ENCODE measurements around the gene KCNS3.

DNA sequence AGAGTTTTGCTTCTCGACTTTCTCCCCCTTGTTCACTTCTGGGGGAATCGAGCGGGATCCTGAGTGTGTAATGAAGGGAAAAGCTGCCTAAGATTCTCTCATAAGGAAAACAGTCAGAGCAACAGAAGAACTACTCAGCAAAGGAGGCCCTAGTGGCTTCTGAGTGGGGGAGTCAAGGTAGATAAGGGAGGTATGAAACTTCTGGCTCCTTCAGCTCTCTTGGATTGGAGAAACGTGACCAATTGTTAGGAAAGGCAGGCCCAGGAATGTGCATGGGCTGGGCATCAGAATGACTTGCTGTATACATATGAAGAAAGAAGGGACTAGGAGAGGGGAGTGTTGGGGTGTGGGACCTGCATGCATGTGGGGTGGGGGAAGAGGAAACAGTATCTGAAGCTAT lies 73.1 kb downstream of the KCNS3 start:
- TF ChIP-seq, protein P1, sequence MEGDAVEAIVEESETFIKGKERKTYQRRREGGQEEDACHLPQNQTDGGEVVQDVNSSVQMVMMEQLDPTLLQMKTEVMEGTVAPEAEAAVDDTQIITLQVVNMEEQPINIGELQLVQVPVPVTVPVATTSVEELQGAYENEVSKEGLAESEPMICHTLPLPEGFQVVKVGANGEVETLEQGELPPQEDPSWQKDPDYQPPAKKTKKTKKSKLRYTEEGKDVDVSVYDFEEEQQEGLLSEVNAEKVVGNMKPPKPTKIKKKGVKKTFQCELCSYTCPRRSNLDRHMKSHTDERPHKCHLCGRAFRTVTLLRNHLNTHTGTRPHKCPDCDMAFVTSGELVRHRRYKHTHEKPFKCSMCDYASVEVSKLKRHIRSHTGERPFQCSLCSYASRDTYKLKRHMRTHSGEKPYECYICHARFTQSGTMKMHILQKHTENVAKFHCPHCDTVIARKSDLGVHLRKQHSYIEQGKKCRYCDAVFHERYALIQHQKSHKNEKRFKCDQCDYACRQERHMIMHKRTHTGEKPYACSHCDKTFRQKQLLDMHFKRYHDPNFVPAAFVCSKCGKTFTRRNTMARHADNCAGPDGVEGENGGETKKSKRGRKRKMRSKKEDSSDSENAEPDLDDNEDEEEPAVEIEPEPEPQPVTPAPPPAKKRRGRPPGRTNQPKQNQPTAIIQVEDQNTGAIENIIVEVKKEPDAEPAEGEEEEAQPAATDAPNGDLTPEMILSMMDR (conservative IDR thresholded peaks at IDR 0.05; ENCODE audit: low read length) = no peak
- no peak for TF ChIP-seq EZH2phosphoT487 (IDR thresholded peaks at IDR 0.05; ENCODE audit: borderline replicate concordance, low read depth, low read length)
